ENCODE results near the gene CXCL9.
A peak's percentile ranks its signal among the peaks of the same experiment; 100 is the strongest.
"Not testable (repeated sequence)": the region's sequence is repeated elsewhere in the genome, so short reads cannot be mapped to it uniquely, and the experiment has no call there.

CXCL9 gene

DNA sequence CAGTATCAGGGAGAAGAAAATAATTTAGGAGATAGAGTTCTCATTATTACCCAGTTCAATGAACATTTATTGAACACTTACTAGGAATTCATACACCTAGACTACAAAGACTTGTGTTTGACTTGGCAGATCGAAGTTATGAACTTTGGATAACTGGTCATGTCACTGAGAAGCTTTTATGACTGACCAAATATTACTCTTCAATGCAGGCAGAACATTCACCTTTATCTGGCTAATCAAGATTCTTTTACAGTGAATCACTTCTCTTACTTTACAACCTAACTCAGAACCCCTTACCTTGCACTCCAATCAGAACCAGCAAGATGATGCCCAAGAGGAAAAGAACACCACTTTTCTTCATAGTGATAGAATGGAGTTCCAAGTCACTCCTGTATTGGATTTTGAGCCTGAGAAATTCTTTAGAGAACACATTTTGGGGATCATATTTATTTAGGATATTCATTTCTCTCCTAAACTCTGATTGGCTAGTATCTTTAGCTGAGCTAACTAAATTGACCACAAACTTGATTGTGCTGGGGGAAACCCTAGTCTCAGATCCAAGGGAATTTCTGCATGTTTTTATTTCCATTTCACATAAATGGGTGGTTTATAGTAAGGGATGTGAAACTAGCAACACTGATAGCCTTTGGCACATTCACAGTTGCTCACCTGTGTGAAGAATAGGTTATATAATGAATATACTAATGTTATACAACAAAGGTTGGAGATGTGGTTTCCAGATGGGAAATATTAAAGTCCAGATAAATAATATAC lies at the start of gene CXCL9:
Gene CXCL9, minus strand, starts transcription at position 421 of the 774 bp plus-strand sequence. Its CDS starts 60 bp downstream, at position 361.
- DNase-seq, result no peak

DNA sequence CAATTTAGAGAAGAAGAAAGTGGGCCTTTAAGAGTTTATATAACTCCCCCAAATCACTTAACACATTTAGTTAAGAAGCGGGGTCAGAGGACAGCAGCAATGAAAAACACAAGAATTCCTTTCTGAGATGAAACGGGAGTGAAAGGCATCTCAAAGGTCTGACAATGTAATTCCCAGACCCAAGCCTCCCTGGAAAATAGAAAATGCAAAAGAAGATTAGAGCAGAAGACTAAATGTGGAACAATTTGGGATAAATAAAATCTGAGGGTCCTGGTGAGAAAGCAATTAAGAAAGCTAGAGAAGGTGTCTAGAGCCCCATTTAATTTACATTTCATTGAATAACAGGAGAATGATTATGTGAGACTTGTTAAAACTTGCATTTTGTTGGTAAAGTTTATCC lies 48.1 kb upstream of the CXCL9 start:
- no peak for DNase-seq

DNA sequence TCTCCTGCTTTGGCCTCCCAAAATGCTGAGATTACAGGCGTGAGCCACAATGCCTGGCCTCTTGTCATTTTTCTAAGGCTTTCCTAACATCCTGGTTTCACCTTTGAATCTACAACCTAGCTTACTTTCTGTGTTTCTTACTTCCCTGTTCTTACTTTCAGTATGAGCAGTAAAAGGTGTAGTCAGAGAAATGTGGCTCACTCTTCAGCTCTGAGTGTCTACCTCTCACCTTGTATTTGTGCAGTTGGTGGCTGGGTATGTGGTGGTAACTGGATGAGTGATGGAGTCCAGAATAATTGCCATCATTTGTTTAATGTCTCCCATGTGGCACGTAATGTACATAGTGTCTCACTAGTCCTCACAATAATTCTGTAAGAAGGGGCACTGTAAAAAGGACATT lies 47.7 kb upstream of the CXCL9 start:
- no peak for DNase-seq

DNA sequence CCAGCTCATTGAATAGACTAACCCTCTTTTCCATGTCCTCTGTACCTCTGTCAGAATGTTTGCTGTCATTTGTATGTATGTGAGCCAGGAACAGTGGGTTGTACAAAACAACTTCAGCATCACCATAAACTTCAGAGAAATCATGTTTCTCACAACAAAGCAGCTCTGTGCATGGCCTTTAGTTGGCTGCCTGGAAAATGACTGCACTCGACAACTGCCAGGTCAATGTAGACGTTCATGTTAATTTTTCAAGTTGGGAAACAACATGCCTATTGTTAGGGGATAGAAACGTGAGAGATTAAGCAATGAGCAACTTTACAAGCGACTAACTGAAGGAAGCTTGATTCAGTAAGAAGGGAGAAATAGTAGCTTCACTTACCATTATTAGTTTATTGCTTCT lies 46.4 kb upstream of the CXCL9 start:
- DNase-seq, result no peak

DNA sequence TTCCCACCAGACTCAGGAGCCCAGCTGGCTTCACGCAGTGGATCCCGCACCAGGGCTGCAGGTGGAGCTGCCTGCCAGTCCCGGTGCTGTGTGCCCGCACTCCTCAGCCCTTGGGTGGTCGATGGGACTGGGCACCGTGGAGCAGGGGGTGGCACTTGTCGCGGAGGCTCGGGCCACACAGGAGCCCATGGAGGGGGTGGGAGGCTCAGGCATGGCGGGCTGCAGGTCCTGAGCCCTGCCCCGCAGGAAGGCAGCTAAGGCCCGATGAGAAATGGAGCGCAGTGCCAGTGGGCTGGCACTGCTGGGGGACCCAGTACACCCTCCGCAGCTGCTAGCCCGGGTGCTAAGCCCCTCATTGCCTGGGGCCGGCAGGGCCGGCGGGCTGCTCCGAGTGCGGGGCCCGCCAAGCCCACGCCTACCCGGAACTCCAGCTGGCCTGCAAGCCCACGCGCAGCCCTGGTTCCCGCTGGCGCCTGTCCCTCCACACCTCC lies 43.3 kb upstream of the CXCL9 start:
- not testable (repeated sequence) for DNase-seq

DNA sequence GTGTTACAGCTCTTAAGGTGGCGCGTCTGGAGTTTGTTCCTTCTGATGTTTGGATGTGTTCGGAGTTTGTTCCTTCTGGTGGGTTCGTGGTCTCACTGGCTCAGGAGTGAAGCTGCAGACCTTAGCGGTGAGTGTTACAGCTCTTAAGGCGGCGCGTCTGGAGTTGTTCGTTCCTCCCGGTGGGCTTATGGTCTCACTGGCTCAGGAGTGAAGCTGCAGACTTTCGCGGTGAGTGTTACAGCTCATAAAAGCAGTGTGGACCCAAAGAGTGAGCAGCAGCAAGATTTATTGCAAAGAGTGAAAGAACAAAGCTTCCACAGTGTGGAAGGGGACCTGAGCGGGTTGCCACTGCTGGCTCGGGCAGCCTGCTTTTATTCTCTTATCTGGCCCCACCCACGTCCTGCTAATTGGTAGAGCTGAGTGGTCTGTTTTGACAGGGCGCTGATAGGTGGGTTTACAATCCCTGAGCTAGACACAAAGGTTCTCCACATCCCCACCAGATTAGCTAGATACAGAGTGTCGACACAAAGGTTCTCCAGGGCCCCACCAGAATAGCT lies 42.6 kb upstream of the CXCL9 start:
- not testable (repeated sequence) for DNase-seq

DNA sequence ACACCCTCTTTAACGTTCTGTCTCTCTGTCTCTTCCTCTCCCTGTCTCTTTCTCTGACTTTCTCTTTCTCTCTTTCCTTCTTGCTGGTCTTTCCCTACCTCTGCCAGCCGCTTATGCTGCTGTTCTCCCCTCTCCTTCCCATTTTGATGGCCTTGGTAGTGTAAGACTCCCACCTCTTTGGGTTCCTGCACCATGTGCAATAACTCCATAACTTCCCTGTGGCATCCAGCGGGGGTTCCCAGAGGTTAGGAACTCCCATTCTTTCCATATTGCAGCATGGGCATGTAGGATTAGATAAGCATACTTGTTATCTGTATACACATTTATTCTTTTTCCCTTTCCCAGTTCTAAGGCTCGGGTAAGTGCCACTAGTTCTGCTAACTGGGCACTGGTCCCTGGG lies 37.4 kb upstream of the CXCL9 start:
- DNase-seq, result not testable (repeated sequence)

DNA sequence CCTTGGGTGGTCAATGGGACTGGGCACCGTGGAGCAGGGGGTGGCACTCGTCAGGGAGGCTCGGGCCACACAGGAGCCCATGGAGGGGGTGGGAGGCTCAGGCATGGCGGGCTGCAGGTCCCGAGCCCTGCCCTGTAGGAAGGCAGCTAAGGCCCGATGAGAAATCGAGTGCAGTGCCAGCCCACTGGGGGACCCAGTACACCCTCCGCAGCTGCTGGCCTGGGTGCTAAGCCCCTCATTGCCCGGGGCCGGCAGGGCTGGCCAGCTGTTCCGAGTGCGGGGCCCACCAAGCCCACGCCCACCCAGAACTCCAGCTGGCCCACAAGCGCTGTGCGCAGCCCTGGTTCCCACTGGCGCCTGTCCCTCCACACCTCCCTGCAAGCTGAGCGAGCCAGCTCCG lies 36.0 kb upstream of the CXCL9 start:
- DNase-seq, result not testable (repeated sequence)

DNA sequence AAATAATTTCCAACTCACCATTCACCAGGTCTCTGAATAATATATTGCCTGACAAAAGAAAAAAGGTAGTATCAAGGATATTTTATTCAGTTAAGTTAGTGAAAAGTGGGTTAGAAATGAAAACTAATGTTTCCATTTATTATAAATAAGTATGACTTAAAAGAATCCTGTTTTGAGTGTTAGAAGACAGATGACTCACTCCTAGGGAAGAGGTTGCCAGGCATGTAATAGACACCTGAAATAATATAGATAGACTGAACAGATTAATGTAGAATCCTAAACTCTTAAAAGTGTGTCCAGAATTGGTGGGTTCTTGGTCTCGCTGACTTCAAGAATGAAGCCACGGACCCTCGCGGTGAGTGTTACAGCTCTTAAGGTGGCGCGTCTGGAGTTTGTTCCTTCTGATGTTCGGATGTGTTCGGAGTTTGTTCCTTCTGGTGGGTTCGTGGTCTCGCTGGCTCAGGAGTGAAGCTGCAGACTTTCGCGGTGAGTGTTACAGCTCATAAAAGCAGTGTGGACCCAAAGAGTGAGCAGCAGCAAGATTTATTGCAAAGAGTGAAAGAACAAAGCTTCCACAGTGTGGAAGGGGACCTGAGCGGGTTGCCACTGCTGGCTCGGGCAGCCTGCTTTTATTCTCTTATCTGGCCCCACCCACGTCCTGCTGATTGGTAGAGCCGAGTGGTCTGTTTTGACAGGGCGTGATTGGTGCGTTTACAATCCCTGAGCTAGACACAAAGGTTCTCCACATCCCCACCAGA lies 35.1 kb upstream of the CXCL9 start:
- not testable (repeated sequence) for DNase-seq

DNA sequence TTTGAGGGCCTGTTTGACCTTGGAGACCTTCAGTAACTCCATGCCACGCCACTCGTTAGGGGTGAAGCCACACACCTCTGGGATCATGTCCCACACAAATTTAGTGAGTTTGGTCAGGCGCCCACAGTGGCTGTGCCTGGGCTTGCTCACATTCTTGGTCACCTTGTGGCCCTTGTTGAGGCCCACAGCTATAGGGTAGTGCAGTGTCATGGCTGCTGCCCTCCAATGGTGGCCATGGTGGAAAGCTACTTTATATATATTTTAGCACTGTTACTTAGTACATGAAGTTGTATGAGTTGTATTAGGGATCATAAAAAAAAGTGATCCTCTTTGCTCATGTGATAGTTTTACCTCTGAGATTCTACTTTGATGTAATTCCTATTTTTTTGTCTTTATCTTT lies 29.5 kb upstream of the CXCL9 start:
- no peak for DNase-seq

DNA sequence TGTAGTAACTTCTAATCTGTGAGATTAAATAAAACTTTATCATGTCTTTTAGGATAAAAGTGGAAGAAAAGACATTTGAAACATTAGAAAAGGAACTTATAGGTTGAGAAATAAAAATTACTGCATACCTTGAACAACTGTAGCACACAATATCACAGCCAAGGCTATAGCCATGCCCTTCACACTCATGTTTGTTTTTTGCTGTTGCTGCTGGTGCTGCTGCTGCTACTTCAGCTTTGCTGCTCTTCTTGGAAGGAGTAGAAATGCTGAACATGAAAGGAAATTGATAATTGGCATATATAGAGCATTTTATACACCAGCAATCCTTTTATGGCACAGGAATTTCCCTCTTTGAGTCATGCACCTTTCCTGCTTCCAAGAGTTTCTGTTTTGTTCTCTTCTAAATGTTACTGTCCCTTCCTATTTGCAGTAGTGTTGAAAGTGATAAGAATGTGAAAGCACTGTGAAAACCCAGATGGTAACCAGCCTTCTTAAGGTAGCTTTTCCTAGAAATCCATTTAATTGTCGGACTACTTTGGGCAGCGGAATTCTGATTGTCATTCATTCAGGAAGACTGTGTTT lies 28.6 kb upstream of the CXCL9 start, which contains the start of gene CXCL11:
Gene CXCL11, minus strand, starts transcription at position 272 of the 582 bp plus-strand sequence. Its CDS starts 83 bp downstream, at position 189.
- DNase-seq, result no peak

DNA sequence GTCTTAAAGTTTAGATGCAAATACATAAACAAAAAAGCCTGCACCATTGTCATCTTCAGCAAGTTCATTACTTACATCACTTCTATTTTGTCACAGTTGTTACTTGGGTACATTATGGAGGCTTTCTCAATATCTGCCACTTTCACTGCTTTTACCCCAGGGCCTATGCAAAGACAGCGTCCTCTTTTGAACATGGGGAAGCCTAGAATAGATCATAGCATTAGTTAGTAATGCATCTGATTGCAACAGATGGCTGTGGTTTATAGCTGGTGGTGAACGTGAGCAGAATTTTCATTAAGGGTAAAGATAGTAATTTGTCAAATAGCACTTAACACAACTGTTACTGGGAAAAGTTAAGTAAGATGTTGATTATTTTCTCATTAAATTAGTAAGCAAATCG lies 27.8 kb upstream of the CXCL9 start:
- DNase-seq, result no peak

DNA sequence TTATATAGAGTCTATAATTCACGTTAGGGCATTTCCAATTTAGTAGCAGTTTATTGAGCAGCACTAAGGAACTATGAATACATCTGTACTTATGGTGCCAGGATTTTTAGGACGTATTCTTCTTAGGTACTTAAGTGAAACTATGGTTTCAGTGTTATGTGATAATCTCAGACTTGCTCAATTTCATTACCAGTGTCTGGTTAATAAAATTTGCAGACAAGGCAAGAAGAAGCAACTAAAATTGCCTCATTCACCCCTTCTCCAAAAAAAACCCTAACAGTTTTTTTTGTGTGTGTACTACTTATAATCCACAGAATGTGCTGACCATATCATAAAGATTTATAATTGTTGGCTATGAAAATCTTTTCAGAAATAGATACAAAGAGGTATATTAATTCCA lies 22.0 kb upstream of the CXCL9 start:
- DNase-seq, result no peak

DNA sequence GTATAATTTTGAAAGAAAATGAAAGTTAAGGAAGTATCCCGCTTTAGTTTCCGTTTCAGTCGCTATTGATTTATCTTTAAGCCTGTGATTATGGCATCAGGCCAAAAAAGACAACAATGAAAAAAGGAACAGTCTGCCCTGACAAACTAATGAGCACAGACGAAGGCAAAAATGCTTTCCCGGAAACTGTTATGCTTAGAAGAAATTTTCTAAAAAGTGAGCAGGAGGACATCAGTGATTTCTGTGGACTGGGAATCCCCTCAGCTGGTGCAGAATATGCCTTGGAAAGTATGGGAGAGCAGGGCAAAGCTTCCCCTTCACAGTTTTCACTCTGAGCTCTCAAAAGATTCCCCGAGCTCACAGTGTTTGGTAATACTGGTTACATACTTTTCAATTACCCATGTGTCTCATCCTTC lies 21.0 kb upstream of the CXCL9 start:
- peak; percentile 48 for DNase-seq

DNA sequence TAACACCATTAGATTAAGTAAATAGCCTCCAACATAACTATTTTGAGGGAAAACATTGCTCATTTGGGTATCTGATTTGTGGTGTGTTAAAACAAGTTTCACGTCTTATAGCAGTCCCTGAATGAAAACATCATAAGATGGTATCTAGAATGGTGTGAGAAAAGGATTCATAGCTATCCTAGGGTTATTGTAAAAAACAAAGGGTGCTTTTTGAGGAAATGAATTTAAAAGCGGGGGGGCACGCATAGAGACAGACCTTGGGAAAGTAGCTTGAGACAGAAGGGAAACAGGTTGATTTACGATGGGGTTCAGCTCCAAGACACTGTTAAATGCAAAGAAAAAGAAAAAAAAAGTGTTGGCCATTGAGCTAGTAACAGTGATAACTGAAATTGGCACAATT lies 16.8 kb upstream of the CXCL9 start:
- DNase-seq, result no peak

DNA sequence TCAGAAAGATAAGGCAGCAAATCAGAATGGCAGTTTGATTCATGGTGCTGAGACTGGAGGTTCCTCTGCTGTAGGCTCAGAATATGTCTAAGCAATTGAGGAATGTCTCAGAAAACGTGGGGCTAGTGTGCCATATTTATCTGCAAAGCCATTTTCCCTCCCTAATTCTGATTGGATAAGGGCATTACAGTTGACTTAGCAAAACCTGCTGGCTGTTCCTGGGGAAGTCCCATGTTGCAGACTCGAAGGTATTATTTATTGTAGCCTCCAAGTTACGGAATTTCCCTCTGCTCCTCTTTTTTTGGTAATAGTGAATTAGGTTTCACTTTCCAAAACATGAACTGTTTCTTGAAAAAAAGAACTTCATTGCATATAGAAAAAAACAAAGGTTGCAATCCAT lies 16.1 kb upstream of the CXCL9 start, which contains the start of gene CXCL10:
Gene CXCL10, minus strand, starts transcription at position 109 of the 400 bp plus-strand sequence. Its CDS starts 66 bp downstream, at position 43.
- no peak for DNase-seq

DNA sequence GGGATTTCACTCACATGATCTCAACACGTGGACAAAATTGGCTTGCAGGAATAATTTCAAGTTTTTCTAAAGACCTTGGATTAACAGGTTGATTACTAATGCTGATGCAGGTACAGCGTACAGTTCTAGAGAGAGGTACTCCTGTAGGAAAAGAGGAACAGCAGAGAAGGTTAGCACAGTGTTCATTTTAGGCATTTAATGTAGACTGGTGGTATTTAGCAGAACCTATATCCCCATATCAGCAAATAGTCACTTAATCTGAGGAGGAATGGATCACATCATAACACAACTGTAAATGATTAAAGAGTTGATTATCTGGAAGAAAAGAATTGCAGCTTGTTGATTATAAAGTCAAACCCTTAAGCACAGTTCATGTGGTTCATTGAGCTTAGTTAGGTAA lies 15.4 kb upstream of the CXCL9 start:
- no peak for DNase-seq

DNA sequence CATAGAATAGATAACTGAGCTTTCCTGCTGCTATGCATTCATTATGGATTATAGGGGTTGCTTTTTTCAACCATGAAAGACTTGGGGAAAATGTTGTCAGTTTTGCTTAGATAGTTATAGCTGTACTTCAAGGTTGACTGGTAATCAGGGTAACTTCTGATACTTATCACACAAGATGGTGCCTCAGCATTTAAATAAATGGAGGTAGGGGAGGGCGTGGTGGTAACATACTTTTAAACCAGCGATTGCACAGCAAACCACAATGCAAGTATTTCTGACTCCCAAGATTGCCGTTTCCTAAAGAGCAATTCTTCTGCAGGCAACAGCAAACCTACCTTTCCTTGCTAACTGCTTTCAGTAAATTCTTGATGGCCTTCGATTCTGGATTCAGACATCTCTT lies 14.7 kb upstream of the CXCL9 start:
- DNase-seq, result no peak

DNA sequence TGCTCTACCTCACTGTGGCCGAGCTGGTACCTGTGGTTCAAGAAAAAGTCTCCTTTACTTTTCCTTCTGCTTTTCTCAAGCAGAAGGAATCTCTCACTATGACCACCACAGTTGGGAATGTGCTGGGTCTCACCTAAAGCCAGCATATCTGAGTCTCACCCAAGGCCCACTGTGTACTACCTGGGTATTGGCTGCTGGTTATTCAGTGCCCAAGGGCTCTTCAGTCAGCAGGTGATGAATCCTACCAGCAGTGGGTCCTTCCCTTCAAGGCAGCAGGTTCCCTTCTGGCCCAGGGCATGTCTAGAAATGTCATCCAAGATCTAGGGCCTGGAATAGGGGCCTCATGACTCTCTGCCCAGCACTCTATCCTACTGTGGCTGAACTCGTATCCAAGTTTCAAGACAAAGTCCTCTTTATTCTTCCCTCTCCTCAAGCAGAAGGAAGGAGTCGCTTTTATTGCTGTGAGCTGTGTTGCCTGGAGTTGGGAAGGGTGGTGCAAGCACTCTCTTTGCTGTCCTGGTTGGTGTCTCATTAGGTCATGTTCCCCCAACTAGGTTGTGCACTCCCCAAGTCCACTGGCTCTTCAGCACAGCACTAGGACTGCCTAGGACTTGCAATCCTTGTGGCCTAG lies 9.9 kb upstream of the CXCL9 start:
- no peak for DNase-seq

DNA sequence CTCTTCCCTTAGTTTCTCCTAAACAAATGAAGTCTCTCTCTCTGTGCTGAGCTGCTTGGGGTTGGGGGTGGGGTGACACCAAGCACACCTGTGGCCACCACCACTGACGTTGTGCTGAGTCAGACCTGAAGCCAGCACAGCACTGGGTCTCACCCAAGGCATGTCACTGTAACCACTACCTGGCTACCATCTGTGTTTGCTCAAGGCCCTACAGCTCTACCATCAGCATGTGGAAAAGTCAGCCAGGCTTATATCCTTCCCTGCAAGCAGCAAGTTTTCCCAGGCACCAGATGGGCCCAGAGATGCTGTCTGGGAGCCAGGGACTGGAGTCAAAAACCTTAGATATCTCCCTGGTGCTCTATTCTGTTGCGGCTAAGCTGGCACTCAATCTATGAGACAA lies 9.1 kb upstream of the CXCL9 start:
- DNase-seq, result no peak

DNA sequence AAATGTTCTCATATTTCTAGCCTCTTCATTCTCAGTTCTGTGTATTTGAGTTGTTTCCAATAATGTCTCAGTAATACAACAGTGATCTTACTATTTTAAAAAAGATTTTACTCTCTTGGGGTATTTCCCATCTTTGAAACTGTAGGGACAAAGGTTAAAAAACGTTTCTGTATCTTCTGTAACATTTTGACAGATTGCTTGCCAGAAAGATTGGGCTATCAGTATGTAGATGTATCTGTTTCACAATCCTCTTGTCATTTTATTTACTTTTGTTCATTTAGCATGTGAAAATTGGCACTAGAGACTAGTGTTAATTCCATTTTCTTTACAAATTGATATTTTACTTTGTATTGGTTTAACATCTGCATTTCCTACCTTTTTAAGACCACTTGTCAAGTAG lies 6.2 kb upstream of the CXCL9 start:
- DNase-seq, result no peak

DNA sequence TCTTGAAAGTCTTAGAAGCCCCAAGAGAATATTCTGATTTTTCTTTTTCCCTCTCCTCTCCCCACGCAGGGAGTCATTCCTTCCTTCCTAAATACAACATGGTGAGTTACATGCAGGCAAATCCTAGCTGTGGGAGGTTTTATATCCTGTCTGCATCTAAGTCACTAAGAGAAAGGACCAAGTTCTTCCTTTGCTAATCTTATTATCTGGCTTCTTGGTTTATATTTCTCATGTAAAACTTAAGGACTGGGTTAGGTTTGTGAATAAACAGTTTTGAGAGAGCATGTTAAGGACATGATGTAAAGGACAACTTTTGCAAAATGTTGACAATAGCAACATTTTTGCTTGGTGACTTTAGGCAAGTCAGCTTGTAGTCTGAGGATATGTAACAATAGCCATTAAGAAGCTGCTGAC lies 5.1 kb upstream of the CXCL9 start:
- no peak for DNase-seq
